ENCODE results near the gene MAGEF1. TPM values are rescaled to one million over a fixed set of nuclear protein-coding genes. Genes with fewer than 3 reads are reported as not detected.

MAGEF1 gene
- total and polyA plus RNA-seq, 2 of the 8 experiments (the other 6 are each of a cell fraction or from before 2014, with no cell fraction given), result 26.5 to 56.7 TPM

DNA sequence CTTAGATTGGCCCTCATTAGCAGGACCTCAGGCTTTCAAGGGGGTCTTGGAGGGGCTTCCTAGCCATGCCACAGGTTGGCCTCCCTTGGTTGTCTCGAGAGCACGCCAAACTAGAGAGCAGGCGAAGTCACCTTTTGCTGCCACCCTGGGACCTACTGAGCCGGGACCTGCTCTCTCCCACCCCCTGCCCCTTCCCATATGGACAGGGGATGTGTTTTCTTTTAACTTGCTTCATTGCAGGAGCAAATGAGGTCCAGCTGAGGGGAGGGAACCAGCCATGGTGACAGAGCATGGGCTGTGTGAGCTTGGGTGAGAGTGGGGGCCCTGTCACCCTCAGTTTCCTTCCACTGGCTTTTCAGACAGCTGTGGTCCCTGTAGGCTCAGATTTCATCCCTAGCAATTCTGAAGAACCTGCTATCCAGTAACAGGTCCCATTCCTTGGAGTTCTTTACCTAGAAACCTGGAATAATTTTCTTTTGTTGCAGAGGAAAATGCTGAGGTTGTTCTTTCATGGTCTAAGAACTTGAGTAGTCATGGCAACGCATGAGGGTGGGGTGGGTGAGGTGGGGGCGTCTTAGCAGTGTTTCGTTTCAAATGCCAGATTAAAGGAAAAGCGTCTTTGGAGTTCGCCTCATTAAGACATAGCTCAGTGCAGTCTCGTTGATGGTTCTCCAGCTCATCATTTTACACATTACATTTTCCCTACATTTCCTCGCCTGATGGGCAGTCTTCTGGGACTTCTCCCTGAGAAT lies 20.1 kb upstream of the MAGEF1 start:
- Histone ChIP-seq H2BK12ac (ENCODE audit: low read depth, low read length) (no peak overlapping the region), H3K27me3 (replicated peaks in 1 of 4; ENCODE audit: control insufficient read depth in 3 of 4, extremely low read depth in 1 of 4, insufficient read depth in 3 of 4, low read length in 3 of 4) (no peaks in the 10 kb centered on the region), H2BK5ac (ENCODE audit: low read depth, low read length) (no peak overlapping the region), H3K4me1 (replicated peaks in 1 of 4; ENCODE audit: control insufficient read depth in 3 of 4, insufficient read depth in 4 of 4, low read length in 3 of 4) (no peaks in the 10 kb centered on the region), H3K27ac (ENCODE audit: low read depth, low read length) (no peak overlapping the region), H3K9me3 (ENCODE audit: insufficient read depth in 2 of 2, low read depth in 1 of 2, low read length in 1 of 2) (no peaks in the 10 kb centered on the region), H2BK15ac (ENCODE audit: low read length) (no peak overlapping the region), H3K23me2 (ENCODE audit: low read depth, low read length) (0 out of 2 replicates have a peak, but pooled peaks cover 2% of the 10 kb centered on the region), H3K4me2 (ENCODE audit: insufficient read depth in 1 of 2, low read depth in 2 of 2, low read length in 2 of 2) (no peak overlapping the region), H2BK20ac (ENCODE audit: low read length) (no peak overlapping the region), H3K9ac (replicated peaks in 1 of 4; ENCODE audit: extremely low read depth in 1 of 4, low read depth in 3 of 4, low read length in 3 of 4) (no peak overlapping the region), H4K20me1 (replicated peaks in 1 of 2; ENCODE audit: control insufficient read depth in 1 of 2, insufficient read depth in 2 of 2, low read length in 2 of 2) (no peaks in the 10 kb centered on the region), H2BK120ac (replicated peaks; ENCODE audit: low read depth, low read length) (no peak overlapping the region), H3K18ac (ENCODE audit: extremely low read depth, low read length) (no peak overlapping the region), H3K4ac (replicated peaks; ENCODE audit: insufficient read length, low read depth, low read length) (no peak overlapping the region), H3K79me1 (ENCODE audit: low read depth, low read length) (no peaks in the 10 kb centered on the region), H4K91ac (replicated peaks; ENCODE audit: insufficient read length, low read length) (no peak overlapping the region), H4K8ac (ENCODE audit: extremely low read depth, insufficient read depth, low read length) (peak overlapping the region; percentile 11; the same call in 1 of the 2 replicates), H3K56ac (replicated peaks; ENCODE audit: insufficient read length, low read depth, low read length) (no peak overlapping the region), H3K4me3 (ENCODE audit: extremely low read depth in 1 of 4, insufficient read depth in 2 of 4, low read depth in 3 of 4, low read length in 4 of 4) (no peak overlapping the region), H3K23ac (ENCODE audit: insufficient read length) (no peak overlapping the region), H3K79me2 (ENCODE audit: control insufficient read depth in 1 of 2, insufficient read depth in 2 of 2, low read length in 2 of 2) (no peaks in the 10 kb centered on the region), H2AK5ac (ENCODE audit: low read depth, low read length) (no peak overlapping the region), H4K5ac (ENCODE audit: insufficient read length, low read depth, low read length) (no peak overlapping the region), H2AFZ (ENCODE audit: low read length) (no peak overlapping the region), H3K14ac (ENCODE audit: insufficient read length) (no peak overlapping the region), H3K36me3 (ENCODE audit: control insufficient read depth in 2 of 4, insufficient read depth in 4 of 4, low read length in 3 of 4) (no peaks in the 10 kb centered on the region)
- DNase-seq (ENCODE audit: low read depth in 1 of 2, low spot score in 2 of 2) (peak in 1 of 2 experiments; percentile 32), FAIRE-seq (no peak)
- TF ChIP-seq PHF8 (conservative IDR thresholded peaks at IDR 0.05; ENCODE audit: low read depth, low read length) (no peak), JUN (IDR thresholded peaks at IDR 0.05; ENCODE audit: low read depth, low read length) (no peak)
- CTCF ChIA-PET (ENCODE audit: partially characterized antibody), result interaction anchor here (0.9 to 11.2 kb wide), 15 partner anchors 12 to 192 kb away, joined by 3 to 100 read pairs (median 4); partner anchors contain the start of gene EPHB3
- POLR2A ChIA-PET (ENCODE audit: partially characterized antibody), result interaction anchor here (1.1 to 1.4 kb wide), 2 partner anchors 21 to 157 kb away, joined by 3 read pairs; no protein-coding TSS in a partner anchor
- WGBS, 2 experiments (ENCODE audit: extremely low coverage in 1 of 2, insufficient coverage in 1 of 2, insufficient read length in 1 of 2, insufficient replicate concordance in 2 of 2, low coverage in 1 of 2, low lambda C conversion rate in 2 of 2, missing lambda C conversion rate in 1 of 2), result 88% methylated on average over 11 of the region's 11 CpGs; no CpG with 5 or more reads in 1 of the 2 experiments
